SU-DHL-6 (cell line): ENCODE measurements around the gene MCM10.

ENCODE experiments used
- H2AFZ ChIP-seq: fragments of 200-600 bp; sonication (generic); 2 replicates; pipeline ENCODE4 v1.6.1; 2014; ENCODE audit warnings: low read depth, mild to moderate bottlenecking, moderate library complexity, mixed read lengths, antibody characterized with exemption, low read length; ENCODE audit not compliant: severe bottlenecking
- H3F3A ChIP-seq: fragments of 200-600 bp; shearing (Covaris generic); 2 replicates; pipeline ENCODE4 v1.6.0; 2016; ENCODE audit warnings: antibody characterized with exemption, mild to moderate bottlenecking; ENCODE audit not compliant: insufficient read depth
- H3K27ac ChIP-seq: fragments of 200-600 bp; sonication (generic); 2 replicates; pipeline ENCODE4 v1.5.1; 2016; ENCODE audit warnings: low read depth, mild to moderate bottlenecking, low read length, moderate library complexity, mixed read lengths
- H3K27me3 ChIP-seq: fragments of 200-600 bp; sonication (generic), shearing (Covaris generic); 2 replicates; pipeline ENCODE4 v1.6.0; 2014; ENCODE audit warnings: mild to moderate bottlenecking, low read length
- H3K36me3 ChIP-seq: fragments of 200-600 bp; sonication (generic); 2 replicates; pipeline ENCODE4 v1.6.1; 2014; ENCODE audit warnings: mild to moderate bottlenecking, low read length, mixed read lengths
- H3K4me2 ChIP-seq: fragments of 300-600, 200-600 bp; shearing (Covaris generic), sonication (generic); 2 replicates; pipeline ENCODE4 v1.6.0; 2014; ENCODE audit warnings: low read length, low read depth, mild to moderate bottlenecking; ENCODE audit not compliant: poor library complexity, severe bottlenecking
- H3K4me3 ChIP-seq: fragments of 200-600 bp; sonication (generic); 2 replicates; pipeline ENCODE4 v1.5.1; 2014; ENCODE audit warnings: antibody characterized with exemption, low read length, mild to moderate bottlenecking, mixed read lengths; ENCODE audit not compliant: insufficient read depth, poor library complexity, severe bottlenecking
- H3K79me2 ChIP-seq: fragments of 200-600 bp; sonication (generic); 2 replicates; pipeline ENCODE4 v1.6.1; 2014; ENCODE audit warnings: mild to moderate bottlenecking, low read length, moderate library complexity; ENCODE audit not compliant: insufficient read depth
- H3K9ac ChIP-seq: fragments of 200-600 bp; sonication (generic); 2 replicates; pipeline ENCODE4 v1.7.0; 2014; ENCODE audit warnings: mild to moderate bottlenecking, low read length
- H3K9me2 ChIP-seq: fragments of 200-600 bp; sonication (generic); replicated peaks from 2 replicates; pipeline ENCODE4 v1.6.1; 2014; ENCODE audit warnings: low read length; ENCODE audit not compliant: insufficient read depth
- H3K9me3 ChIP-seq: fragments of 200-600 bp; sonication (generic); 2 replicates; pipeline ENCODE4 v1.6.1; 2014; ENCODE audit warnings: low read length, mixed read lengths; ENCODE audit not compliant: insufficient read depth
- H4K20me1 ChIP-seq: fragments of 200-600 bp; sonication (generic); 2 replicates; pipeline ENCODE4 v1.6.1; 2014; ENCODE audit warnings: low read depth, mild to moderate bottlenecking, antibody characterized with exemption, low read length, moderate library complexity, mixed read lengths
- EZH2phosphoT487 ChIP-seq: fragments of 200-600 bp; sonication (generic), shearing (Covaris generic); conservative IDR thresholded peaks from 2 replicates; pipeline ENCODE4 v1.6.1; 2018; ENCODE audit warnings: mild to moderate bottlenecking, antibody characterized with exemption, low read length, moderate library complexity, mixed read lengths
- TF ChIP-seq, protein P1 (sequence below): fragments of 200-600 bp; sonication (generic); IDR thresholded peaks from one replicate; pipeline ENCODE4 v1.5.1; 2017; ENCODE audit warnings: antibody characterized with exemption, mild to moderate bottlenecking, low read length, moderate library complexity; ENCODE audit not compliant: insufficient read depth, poor library complexity, severe bottlenecking

MCM10 gene

DNA sequence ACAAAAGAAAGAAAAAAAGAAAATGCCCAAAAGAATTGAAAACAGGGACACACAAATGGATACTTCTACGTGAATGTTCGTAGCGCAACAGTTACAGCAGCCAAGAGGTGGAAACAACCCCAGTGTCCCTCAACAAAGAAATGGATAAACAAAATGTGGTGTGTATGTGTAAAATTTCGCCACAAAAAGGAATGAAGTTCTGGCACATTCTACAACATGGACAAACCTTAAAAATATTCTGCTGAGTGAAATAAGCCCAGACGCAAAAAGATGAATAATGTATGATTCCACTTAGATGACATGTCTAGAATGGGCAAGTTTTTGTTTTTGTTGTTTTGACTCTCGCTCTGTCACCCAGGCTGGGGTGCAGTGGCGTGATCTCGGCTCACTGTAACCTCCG, 61.9 kb downstream of the MCM10 start:
- Histone ChIP-seq H3F3A (0 out of 2 replicates have a peak, but pooled peaks cover 5% of the 10 kb centered on the region), H3K9ac (no peak overlapping the region), H3K4me3 (no peak overlapping the region), H3K9me2 (no peaks in the 10 kb centered on the region), H3K4me2 (no peak overlapping the region), H3K9me3 (no peaks in the 10 kb centered on the region), H3K27ac (no peak overlapping the region), H4K20me1 (no peaks in the 10 kb centered on the region), H3K27me3 (no peaks in the 10 kb centered on the region), H2AFZ (no peak overlapping the region), H3K36me3 (no peaks in the 10 kb centered on the region), H3K79me2 (no peaks in the 10 kb centered on the region)
- TF ChIP-seq EZH2phosphoT487, result no peak
- TF ChIP-seq, protein P1, sequence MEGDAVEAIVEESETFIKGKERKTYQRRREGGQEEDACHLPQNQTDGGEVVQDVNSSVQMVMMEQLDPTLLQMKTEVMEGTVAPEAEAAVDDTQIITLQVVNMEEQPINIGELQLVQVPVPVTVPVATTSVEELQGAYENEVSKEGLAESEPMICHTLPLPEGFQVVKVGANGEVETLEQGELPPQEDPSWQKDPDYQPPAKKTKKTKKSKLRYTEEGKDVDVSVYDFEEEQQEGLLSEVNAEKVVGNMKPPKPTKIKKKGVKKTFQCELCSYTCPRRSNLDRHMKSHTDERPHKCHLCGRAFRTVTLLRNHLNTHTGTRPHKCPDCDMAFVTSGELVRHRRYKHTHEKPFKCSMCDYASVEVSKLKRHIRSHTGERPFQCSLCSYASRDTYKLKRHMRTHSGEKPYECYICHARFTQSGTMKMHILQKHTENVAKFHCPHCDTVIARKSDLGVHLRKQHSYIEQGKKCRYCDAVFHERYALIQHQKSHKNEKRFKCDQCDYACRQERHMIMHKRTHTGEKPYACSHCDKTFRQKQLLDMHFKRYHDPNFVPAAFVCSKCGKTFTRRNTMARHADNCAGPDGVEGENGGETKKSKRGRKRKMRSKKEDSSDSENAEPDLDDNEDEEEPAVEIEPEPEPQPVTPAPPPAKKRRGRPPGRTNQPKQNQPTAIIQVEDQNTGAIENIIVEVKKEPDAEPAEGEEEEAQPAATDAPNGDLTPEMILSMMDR, result no peak

DNA sequence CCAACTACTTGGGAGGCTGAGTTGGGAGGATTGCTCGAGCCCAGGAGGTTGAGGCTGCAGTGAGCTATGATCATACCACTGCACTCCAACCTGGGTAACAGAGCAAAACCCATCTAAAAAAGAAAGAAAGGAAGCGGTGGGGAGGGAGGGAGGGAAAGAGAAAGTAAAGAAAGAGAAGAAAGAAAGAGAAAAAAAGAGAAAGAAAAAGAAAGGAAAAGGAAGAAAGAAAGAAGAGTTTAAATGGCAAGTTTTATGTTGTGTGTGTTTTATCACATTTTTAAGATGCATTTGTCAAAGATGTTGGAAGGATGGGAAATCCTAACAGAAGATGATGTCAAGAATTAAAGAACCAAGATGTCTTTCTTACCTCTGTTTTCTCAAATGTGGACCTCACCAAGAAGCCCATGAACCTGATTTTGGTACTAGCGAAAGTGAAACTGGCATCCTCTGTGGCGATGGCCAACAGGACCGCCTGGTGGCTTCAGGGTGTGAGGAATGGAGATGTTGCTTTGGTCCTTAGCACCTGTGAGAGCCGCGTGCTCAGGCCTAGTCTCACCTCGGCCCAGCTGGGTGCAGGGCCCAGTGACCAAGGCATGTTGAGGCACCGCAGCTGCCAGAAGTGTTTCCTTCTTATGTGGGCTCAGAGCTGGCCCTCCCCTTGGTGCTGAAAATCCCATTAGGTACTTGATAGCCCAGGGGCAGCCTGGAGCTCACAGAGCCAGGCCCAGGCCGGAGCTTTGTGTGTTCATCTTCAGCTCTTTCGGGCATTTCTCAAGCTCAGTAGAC, 63.0 kb downstream of the MCM10 start:
- Histone ChIP-seq H4K20me1 (no peaks in the 10 kb centered on the region), H3K79me2 (no peaks in the 10 kb centered on the region), H3K9ac (no peak overlapping the region), H3K9me3 (no peaks in the 10 kb centered on the region), H3K4me3 (no peak overlapping the region), H2AFZ (no peak overlapping the region), H3K27ac (no peak overlapping the region), H3K9me2 (no peaks in the 10 kb centered on the region), H3F3A (0 out of 2 replicates have a peak, but pooled peaks cover under 1% of the 10 kb centered on the region), H3K36me3 (no peaks in the 10 kb centered on the region), H3K4me2 (no peak overlapping the region), H3K27me3 (no peaks in the 10 kb centered on the region)
- TF ChIP-seq EZH2phosphoT487, result no peak
- TF ChIP-seq, protein P1, result no peak

- no peaks in the 10 kb centered on the region for H3K79me2 ChIP-seq
- H3K4me2 ChIP-seq, result no peak overlapping the region
- TF ChIP-seq EZH2phosphoT487, result no peak
- TF ChIP-seq, protein P1, result no peak
- no peaks in the 10 kb centered on the region for H3K9me3 ChIP-seq
- no peaks in the 10 kb centered on the region for H4K20me1 ChIP-seq
- no peaks in the 10 kb centered on the region for H3K36me3 ChIP-seq
- H3K27me3 ChIP-seq, result no peaks in the 10 kb centered on the region
- no peak overlapping the region for H3K27ac ChIP-seq
- no peaks in the 10 kb centered on the region for H3K9me2 ChIP-seq
- H3K4me3 ChIP-seq, result no peak overlapping the region
- H3F3A ChIP-seq, result no peaks in the 10 kb centered on the region
- H3K9ac ChIP-seq, result no peak overlapping the region
- no peak overlapping the region for H2AFZ ChIP-seq
Observed at GRCh38 chr10:13225601-13226000, 64.2 kb downstream of the MCM10 start.
